Spleen (tissue), 7 donors: Measurements from ENCODE around the gene EYS.

Experiments
- CTCF ChIP-seq, 11 experiments: fragments of 200-600 bp in 7 of 11; fragments of 450-650 bp in 4 of 11; sonication (generic) in 4 of 11; IDR thresholded peaks in 8 of 11; conservative IDR thresholded peaks in 3 of 11; 1 replicate in 7 of 11; 2 replicates in 4 of 11; pipeline versions ENCODE4 v1.4.0 to v1.8.0; 2016 to 2021; ENCODE audit warnings: antibody characterized with exemption in 11 of 11, inconsistent platforms in 4 of 11, mild to moderate bottlenecking in 1 of 11
- POLR2A ChIP-seq, 3 donors: fragments of 450-650 bp; IDR thresholded peaks; one replicate each; pipeline ENCODE4 v1.5.1; 2017; ENCODE audit warnings: antibody characterized with exemption in 3 of 3, mild to moderate bottlenecking in 1 of 3
- POLR2AphosphoS5 ChIP-seq, 3 donors: sonication (generic); formaldehyde crosslinking; IDR thresholded peaks; one replicate each; pipeline ENCODE4 v1.5.1; 2017; ENCODE audit warnings: antibody characterized with exemption in 3 of 3
- donor health status: DM: no; HTN: no; CAD: no; lungs with moderate emphysema.
- donor health status: DM: no; HTN: no; CAD: no.
- donor health status: DM: no; HTN: no; CAD: no.

- TF ChIP-seq POLR2AphosphoS5 (IDR thresholded peaks at IDR 0.05) (no peak), CTCF (IDR thresholded peaks at IDR 0.05 in 8 of 11, conservative IDR thresholded peaks at IDR 0.05 in 3 of 11) (no peak), POLR2A (IDR thresholded peaks at IDR 0.05) (no peak)
Observed at GRCh38 chr6:63739094-63739687, 1967.8 kb downstream of the EYS start.
